HepG2 (cell line): Measurements from ENCODE around the gene NOC2L. TPM values are rescaled to one million over a fixed set of nuclear protein-coding genes. Genes with fewer than 3 reads are reported as not detected.

Source experiments
- DR1 ChIP-seq: sonication (generic); formaldehyde crosslinking; IDR thresholded peaks from 2 replicates; pipeline ENCODE4 v1.8.0; 2021; ENCODE audit warnings: mild to moderate bottlenecking, missing genetic modification reagents, inconsistent platforms
- FLYWCH1 ChIP-seq: sonication (generic); formaldehyde crosslinking; IDR thresholded peaks from 2 replicates; pipeline ENCODE4 v1.8.1; 2023; ENCODE audit warnings: mild to moderate bottlenecking, missing genetic modification reagents
- HNF4G ChIP-seq, 2 experiments: sonication (generic) in 1 of 2; formaldehyde crosslinking in 1 of 2; IDR thresholded peaks; 2 replicates each; pipeline versions ENCODE4 v1.4.0 to v1.6.1; 2011 to 2020; ENCODE audit warnings: borderline replicate concordance in 2 of 2, low read depth in 2 of 2, mild to moderate bottlenecking in 2 of 2, low read length in 1 of 2, missing genetic modification reagents in 1 of 2, moderate library complexity in 1 of 2
- KDM4B ChIP-seq: sonication (generic); formaldehyde crosslinking; IDR thresholded peaks from 2 replicates; pipeline ENCODE4 v1.4.0; 2020; ENCODE audit warnings: missing genetic modification reagents
- MTF2 ChIP-seq: sonication (generic); formaldehyde crosslinking; IDR thresholded peaks from 2 replicates; pipeline ENCODE4 v1.5.0; 2020; ENCODE audit warnings: missing genetic modification reagents, borderline replicate concordance
- NFIC ChIP-seq: IDR thresholded peaks from 2 replicates; pipeline ENCODE4 v1.6.1; 2012; ENCODE audit warnings: mild to moderate bottlenecking, low read length, inconsistent platforms
- NFRKB ChIP-seq: fragments of 450-650 bp; IDR thresholded peaks from 2 replicates; pipeline ENCODE4 v1.6.1; 2017
- PAWR ChIP-seq: sonication (generic); formaldehyde crosslinking; IDR thresholded peaks from 2 replicates; pipeline ENCODE4 v1.4.0; 2020; ENCODE audit warnings: missing genetic modification reagents, mild to moderate bottlenecking, borderline replicate concordance
- PHF21A ChIP-seq: sonication (generic); formaldehyde crosslinking; IDR thresholded peaks from 2 replicates; pipeline ENCODE4 v1.5.0; 2020; ENCODE audit warnings: mild to moderate bottlenecking, missing genetic modification reagents
- RORA ChIP-seq: sonication (generic); formaldehyde crosslinking; IDR thresholded peaks from 2 replicates; pipeline ENCODE4 v1.5.0; 2020; ENCODE audit warnings: mild to moderate bottlenecking, missing genetic modification reagents, moderate library complexity
- ZFP82 ChIP-seq: sonication (generic); formaldehyde crosslinking; IDR thresholded peaks from 2 replicates; pipeline ENCODE4 v1.5.1; 2020; ENCODE audit warnings: mild to moderate bottlenecking, missing genetic modification reagents, borderline replicate concordance
- ZNF12 ChIP-seq: sonication (generic); formaldehyde crosslinking; IDR thresholded peaks from 2 replicates; pipeline ENCODE4 v1.5.0; 2020; ENCODE audit warnings: missing genetic modification reagents
- ZNF180 ChIP-seq: sonication (generic); formaldehyde crosslinking; IDR thresholded peaks from 2 replicates; pipeline ENCODE4 v1.4.0; 2020; ENCODE audit warnings: low read depth, missing genetic modification reagents, borderline replicate concordance
- ZNF205 ChIP-seq: IDR thresholded peaks from 2 replicates; pipeline ENCODE4 v1.6.1; 2018; ENCODE audit warnings: missing biosample characterization, missing genetic modification reagents
- ZNF24 ChIP-seq: fragments of 450-650 bp; IDR thresholded peaks from 2 replicates; pipeline ENCODE4 v1.6.1; 2017; ENCODE audit warnings: antibody characterized with exemption, mild to moderate bottlenecking
- ZNF331 ChIP-seq: sonication (generic); formaldehyde crosslinking; IDR thresholded peaks from 2 replicates; pipeline ENCODE4 v1.4.0; 2020; ENCODE audit warnings: missing genetic modification reagents
- ZNF530 ChIP-seq: sonication (generic); formaldehyde crosslinking; IDR thresholded peaks from 2 replicates; pipeline ENCODE4 v1.5.0; 2020; ENCODE audit warnings: low read depth, mild to moderate bottlenecking, missing genetic modification reagents
- ZNF670 ChIP-seq: sonication (generic); formaldehyde crosslinking; IDR thresholded peaks from 2 replicates; pipeline ENCODE4 v1.8.0; 2022; ENCODE audit warnings: mild to moderate bottlenecking, missing genetic modification reagents, borderline replicate concordance
- ZNF75D ChIP-seq: sonication (generic); formaldehyde crosslinking; IDR thresholded peaks from 2 replicates; pipeline ENCODE4 v1.8.1; 2023; ENCODE audit warnings: missing genetic modification reagents, mild to moderate bottlenecking, borderline replicate concordance
- polyA plus RNA-seq, 8 experiments: library from polyadenylated mRNA; depleted of rRNA in 3 of 8; stranded (reverse) in 7 of 8; unstranded in 1 of 8; fragments of >200 nt; fragmentation: Illumina TruSeq in 4 of 8; extraction: Trizol in 4 of 8; gene quantifications; 2 replicates each; pipeline versions ENCODE4 v1.2.1 to v1.2.3, GENCODE V29; 2011 to 2016; ENCODE audit warnings: low read depth in 4 of 8, missing spikeins in 1 of 8, mixed read lengths in 1 of 8; ENCODE audit not compliant: insufficient read depth in 1 of 8
- total RNA-seq, 5 experiments: library from RNA; depleted of rRNA; stranded (reverse); fragments of >200 nt; fragmentation: Illumina TruSeq; extraction: Trizol; gene quantifications; 2 replicates each; pipeline ENCODE4 v1.2.3, GENCODE V29; 2016; ENCODE audit warnings: low read depth in 1 of 5
- TF ChIP-seq, protein P1 (sequence below): sonication (generic); formaldehyde crosslinking; IDR thresholded peaks from 2 replicates; pipeline ENCODE4 v1.8.0; 2022; ENCODE audit warnings: low read depth, missing genetic modification reagents
- TF ChIP-seq, protein P2 (sequence below): sonication (generic); formaldehyde crosslinking; IDR thresholded peaks from 2 replicates; pipeline ENCODE4 v1.4.0; 2020; ENCODE audit warnings: missing genetic modification reagents, borderline replicate concordance
- TF ChIP-seq, protein P3 (sequence below): sonication (generic); formaldehyde crosslinking; IDR thresholded peaks from 2 replicates; pipeline ENCODE4 v1.9.0; 2021; ENCODE audit warnings: missing genetic modification reagents, borderline replicate concordance

NOC2L gene
- total and polyA plus RNA-seq, 2 of the 13 experiments (the other 11 are each of a cell fraction or from before 2014, with no cell fraction given) = 32.0 to 103 TPM

DNA sequence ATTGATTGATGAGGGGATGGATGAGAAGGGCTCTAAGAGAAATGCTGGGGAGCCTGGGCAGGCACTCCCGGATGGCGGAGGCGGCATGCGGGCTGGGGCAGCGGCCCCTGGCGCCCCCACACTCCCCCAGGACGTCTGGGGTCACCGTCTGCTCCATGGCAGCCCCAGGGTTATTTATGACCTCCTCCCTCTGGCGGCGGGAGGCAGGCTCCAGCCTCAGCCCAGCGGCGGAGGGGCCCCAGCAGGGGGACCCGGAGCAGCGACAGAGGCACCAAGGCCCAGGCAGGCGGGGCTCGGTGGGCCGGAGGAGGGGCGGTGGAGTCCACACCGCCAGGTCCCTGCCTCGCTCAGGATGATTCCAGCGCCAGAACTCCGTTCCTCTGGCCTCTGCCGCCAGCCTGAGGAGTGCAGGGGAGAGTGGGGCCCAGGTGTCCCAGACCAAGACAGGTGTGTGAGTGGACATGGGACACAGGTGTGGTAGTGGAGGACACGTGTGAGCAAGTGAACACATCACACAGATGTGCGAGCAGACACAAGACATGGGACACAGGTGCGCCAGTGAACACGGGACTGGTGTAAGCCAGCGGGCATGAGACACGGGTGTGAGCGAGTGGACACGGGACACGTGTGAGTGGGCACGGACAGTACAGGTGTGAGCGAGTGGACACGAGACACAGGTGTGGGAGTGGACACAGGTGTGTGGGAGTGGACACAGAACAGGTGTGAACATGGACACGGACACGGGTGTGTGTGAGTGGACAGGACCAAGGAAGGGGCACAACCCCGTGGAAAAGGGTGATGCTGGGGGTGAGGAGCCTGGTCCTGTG, 37.8 kb downstream of the NOC2L start (continued):
- TF ChIP-seq ZNF180 (no peak), ZNF205 (CRISPR knock-in tag) (0 out of 2 replicates have a peak, but pooled peaks have one; percentile 18), ZNF75D (CRISPR knock-in tag) (no peak), ZNF24 (no peak), NFRKB (no peak), ZFP82 (CRISPR knock-in tag) (no peak), PHF21A (CRISPR knock-in tag) (peak; percentile 62), RORA (CRISPR knock-in tag) (no peak), ZNF670 (CRISPR knock-in tag) (no peak), MTF2 (peak; percentile 85; the same call in 1 of the 2 replicates), ZNF530 (CRISPR knock-in tag) (no peak), HNF4G (IDR thresholded peaks at IDR 0.05; ENCODE audit: borderline replicate concordance, low read depth, low read length) (peak; percentile 65; the same call in 1 of the 2 replicates), HNF4G (CRISPR knock-in tag; IDR thresholded peaks at IDR 0.05; ENCODE audit: borderline replicate concordance, low read depth) (no peak), NFIC (no peak), ZNF12 (CRISPR knock-in tag) (no peak; the same call in 1 of the 2 replicates), DR1 (CRISPR knock-in tag) (no peak), FLYWCH1 (no peak), ZNF331 (CRISPR knock-in tag) (0 out of 2 replicates have a peak, but pooled peaks have one; percentile 45), PAWR (no peak), KDM4B (CRISPR knock-in tag) (no peak)
- TF ChIP-seq, protein P1, sequence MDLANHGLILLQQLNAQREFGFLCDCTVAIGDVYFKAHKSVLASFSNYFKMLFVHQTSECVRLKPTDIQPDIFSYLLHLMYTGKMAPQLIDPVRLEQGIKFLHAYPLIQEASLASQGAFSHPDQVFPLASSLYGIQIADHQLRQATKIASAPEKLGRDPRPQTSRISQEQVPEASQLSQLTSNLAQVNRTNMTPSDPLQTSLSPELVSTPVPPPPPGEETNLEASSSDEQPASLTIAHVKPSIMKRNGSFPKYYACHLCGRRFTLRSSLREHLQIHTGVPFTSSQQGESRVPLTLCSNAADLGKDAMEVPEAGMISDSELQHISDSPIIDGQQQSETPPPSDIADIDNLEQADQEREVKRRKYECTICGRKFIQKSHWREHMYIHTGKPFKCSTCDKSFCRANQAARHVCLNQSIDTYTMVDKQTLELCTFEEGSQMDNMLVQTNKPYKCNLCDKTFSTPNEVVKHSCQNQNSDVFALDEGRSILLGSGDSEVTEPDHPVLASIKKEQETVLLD (CRISPR knock-in tag) = no peak
- TF ChIP-seq, protein P2, sequence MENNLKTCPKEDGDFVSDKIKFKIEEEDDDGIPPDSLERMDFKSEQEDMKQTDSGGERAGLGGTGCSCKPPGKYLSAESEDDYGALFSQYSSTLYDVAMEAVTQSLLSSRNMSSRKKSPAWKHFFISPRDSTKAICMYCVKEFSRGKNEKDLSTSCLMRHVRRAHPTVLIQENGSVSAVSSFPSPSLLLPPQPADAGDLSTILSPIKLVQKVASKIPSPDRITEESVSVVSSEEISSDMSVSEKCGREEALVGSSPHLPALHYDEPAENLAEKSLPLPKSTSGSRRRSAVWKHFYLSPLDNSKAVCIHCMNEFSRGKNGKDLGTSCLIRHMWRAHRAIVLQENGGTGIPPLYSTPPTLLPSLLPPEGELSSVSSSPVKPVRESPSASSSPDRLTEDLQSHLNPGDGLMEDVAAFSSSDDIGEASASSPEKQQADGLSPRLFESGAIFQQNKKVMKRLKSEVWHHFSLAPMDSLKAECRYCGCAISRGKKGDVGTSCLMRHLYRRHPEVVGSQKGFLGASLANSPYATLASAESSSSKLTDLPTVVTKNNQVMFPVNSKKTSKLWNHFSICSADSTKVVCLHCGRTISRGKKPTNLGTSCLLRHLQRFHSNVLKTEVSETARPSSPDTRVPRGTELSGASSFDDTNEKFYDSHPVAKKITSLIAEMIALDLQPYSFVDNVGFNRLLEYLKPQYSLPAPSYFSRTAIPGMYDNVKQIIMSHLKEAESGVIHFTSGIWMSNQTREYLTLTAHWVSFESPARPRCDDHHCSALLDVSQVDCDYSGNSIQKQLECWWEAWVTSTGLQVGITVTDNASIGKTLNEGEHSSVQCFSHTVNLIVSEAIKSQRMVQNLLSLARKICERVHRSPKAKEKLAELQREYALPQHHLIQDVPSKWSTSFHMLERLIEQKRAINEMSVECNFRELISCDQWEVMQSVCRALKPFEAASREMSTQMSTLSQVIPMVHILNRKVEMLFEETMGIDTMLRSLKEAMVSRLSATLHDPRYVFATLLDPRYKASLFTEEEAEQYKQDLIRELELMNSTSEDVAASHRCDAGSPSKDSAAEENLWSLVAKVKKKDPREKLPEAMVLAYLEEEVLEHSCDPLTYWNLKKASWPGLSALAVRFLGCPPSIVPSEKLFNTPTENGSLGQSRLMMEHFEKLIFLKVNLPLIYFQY = peak; percentile 39; the same call in 1 of the 2 replicates
- TF ChIP-seq, protein P3, sequence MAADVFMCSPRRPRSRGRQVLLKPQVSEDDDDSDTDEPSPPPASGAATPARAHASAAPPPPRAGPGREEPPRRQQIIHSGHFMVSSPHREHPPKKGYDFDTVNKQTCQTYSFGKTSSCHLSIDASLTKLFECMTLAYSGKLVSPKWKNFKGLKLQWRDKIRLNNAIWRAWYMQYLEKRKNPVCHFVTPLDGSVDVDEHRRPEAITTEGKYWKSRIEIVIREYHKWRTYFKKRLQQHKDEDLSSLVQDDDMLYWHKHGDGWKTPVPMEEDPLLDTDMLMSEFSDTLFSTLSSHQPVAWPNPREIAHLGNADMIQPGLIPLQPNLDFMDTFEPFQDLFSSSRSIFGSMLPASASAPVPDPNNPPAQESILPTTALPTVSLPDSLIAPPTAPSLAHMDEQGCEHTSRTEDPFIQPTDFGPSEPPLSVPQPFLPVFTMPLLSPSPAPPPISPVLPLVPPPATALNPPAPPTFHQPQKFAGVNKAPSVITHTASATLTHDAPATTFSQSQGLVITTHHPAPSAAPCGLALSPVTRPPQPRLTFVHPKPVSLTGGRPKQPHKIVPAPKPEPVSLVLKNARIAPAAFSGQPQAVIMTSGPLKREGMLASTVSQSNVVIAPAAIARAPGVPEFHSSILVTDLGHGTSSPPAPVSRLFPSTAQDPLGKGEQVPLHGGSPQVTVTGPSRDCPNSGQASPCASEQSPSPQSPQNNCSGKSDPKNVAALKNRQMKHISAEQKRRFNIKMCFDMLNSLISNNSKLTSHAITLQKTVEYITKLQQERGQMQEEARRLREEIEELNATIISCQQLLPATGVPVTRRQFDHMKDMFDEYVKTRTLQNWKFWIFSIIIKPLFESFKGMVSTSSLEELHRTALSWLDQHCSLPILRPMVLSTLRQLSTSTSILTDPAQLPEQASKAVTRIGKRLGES (CRISPR knock-in tag) = no peak
